Uterus (tissue), 2 donors: ENCODE data around the gene INF2.

Experiments
- CTCF ChIP-seq, 4 experiments: fragments of 200-600 bp in 2 of 4; fragments of 450-650 bp in 2 of 4; sonication (generic) in 2 of 4; IDR thresholded peaks; one replicate each; pipeline ENCODE4 v1.5.1; 2016 to 2019; ENCODE audit warnings: antibody characterized with exemption in 4 of 4, mild to moderate bottlenecking in 2 of 4, moderate library complexity in 1 of 4
- POLR2A ChIP-seq, 2 donors: fragments of 450-650 bp; IDR thresholded peaks; one replicate each; pipeline ENCODE4 v1.6.1; 2016; ENCODE audit warnings: antibody characterized with exemption in 2 of 2, mild to moderate bottlenecking in 1 of 2, moderate library complexity in 1 of 2

GRCh38 chr14:104723651-104724406 lies 34.4 kb downstream of the INF2 start, which contains the start of gene ADSS1:
- TF ChIP-seq CTCF (IDR thresholded peaks at IDR 0.05) (peak; percentile 55 to 79 (median 66)), POLR2A (IDR thresholded peaks at IDR 0.05) (peak in 1 of 2 donors; percentile 14)
